GM18519 (cell line): ENCODE results near the gene MSMO1.
A peak's percentile ranks its signal among the peaks of the same experiment; 100 is the strongest.

Experiments
- ATAC-seq: cut with Tn5 transposase; IDR thresholded peaks from one replicate; pipeline ENCODE4 v1.9.1; 2021; ENCODE audit warnings: mild to moderate bottlenecking, moderate library complexity; ENCODE audit not compliant: unreplicated experiment, low FRiP score

The MSMO1 gene

GRCh38 chr4:165359506-165359905 lies 32.0 kb downstream of the MSMO1 start:
- ATAC-seq, result no peak

GRCh38 chr4:165360041-165360695 lies 32.7 kb downstream of the MSMO1 start:
- no peak for ATAC-seq

GRCh38 chr4:165360985-165361670 lies 33.7 kb downstream of the MSMO1 start:
- no peak for ATAC-seq

- no peak for ATAC-seq
Observed at GRCh38 chr4:165361810-165362209, 34.3 kb downstream of the MSMO1 start.

GRCh38 chr4:165364452-165365080 lies 37.1 kb downstream of the MSMO1 start:
- no peak for ATAC-seq

GRCh38 chr4:165367040-165367439 lies 39.6 kb downstream of the MSMO1 start:
- ATAC-seq, result no peak

- no peak for ATAC-seq
Observed at GRCh38 chr4:165368114-165368513, 40.6 kb downstream of the MSMO1 start.

GRCh38 chr4:165368567-165368966 lies 41.1 kb downstream of the MSMO1 start:
- ATAC-seq, result no peak

GRCh38 chr4:165369522-165369921 lies 42.1 kb downstream of the MSMO1 start:
- no peak for ATAC-seq

GRCh38 chr4:165370530-165370929 lies 43.1 kb downstream of the MSMO1 start:
- ATAC-seq, result no peak

GRCh38 chr4:165375465-165375864 lies 48.0 kb downstream of the MSMO1 start:
- ATAC-seq, result no peak

- ATAC-seq, result no peak
Observed at GRCh38 chr4:165378398-165378744, 50.9 kb downstream of the MSMO1 start.

GRCh38 chr4:165378745-165379677 lies 51.5 kb downstream of the MSMO1 start, which contains the start of gene CPE:
TSS of gene CPE (plus strand) at chr4:165379008. CDS start at chr4:165379222, 214 bp downstream.
- ATAC-seq, result peak; percentile 63

- no peak for ATAC-seq
Observed at GRCh38 chr4:165379678-165380064, 52.2 kb downstream of the MSMO1 start.

- no peak for ATAC-seq
Observed at GRCh38 chr4:165380805-165381204, 53.3 kb downstream of the MSMO1 start.

GRCh38 chr4:165381821-165382373 lies 54.4 kb downstream of the MSMO1 start:
- no peak for ATAC-seq

GRCh38 chr4:165382640-165383039 lies 55.2 kb downstream of the MSMO1 start:
- ATAC-seq, result no peak

- no peak for ATAC-seq
Observed at GRCh38 chr4:165383591-165384073, 56.2 kb downstream of the MSMO1 start.

GRCh38 chr4:165384186-165384585 lies 56.7 kb downstream of the MSMO1 start:
- ATAC-seq, result no peak

- ATAC-seq, result no peak
Observed at GRCh38 chr4:165384598-165384997, 57.1 kb downstream of the MSMO1 start.
